Fibroblast of villous mesenchyme (primary cell): ENCODE data around the gene DPCD. TPM values are rescaled to one million over a fixed set of nuclear protein-coding genes. Genes with fewer than 3 reads are reported as not detected.

ENCODE experiments used
- DNase-seq: peaks from one replicate; pipeline ENCODE4 v3.0.0-alpha.2; 2010; ENCODE audit warnings: low read depth
- H3K4me3 ChIP-seq: 2 replicates; pipeline ENCODE4 v1.5.1; 2011; ENCODE audit warnings: low read depth, mild to moderate bottlenecking, low read length
- total RNA-seq: library from RNA; depleted of rRNA; stranded (reverse); fragments of >200 nt; gene quantifications from 2 replicates; pipeline ENCODE4 v1.2.3, GENCODE V29; 2012
- TF ChIP-seq, protein P1 (sequence below): IDR thresholded peaks from 2 replicates; pipeline ENCODE4 v1.5.1; 2012; ENCODE audit warnings: low read depth, mild to moderate bottlenecking, low read length; ENCODE audit not compliant: insufficient read depth

DPCD gene
- total RNA-seq, 1 donor: 34.1 TPM

DNA sequence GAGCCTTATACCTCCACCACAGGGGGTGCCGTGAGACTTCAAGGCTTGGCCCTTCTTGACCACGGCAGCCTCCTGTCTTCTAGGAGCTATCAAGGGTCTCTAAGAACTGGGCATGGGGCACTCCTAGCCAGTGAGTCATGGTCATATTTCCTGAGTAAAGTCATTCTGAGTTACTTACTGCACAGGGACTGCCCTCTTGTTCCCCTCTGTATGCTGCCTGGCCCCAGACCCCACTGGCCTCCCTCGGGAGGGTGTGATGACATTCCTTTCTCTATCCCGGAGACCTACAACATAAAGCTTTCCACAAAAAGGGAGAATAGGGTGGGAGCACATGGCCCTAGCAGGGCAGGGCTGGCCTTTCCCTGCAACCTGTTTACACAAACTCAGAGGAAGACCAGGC, 21.4 kb downstream of the DPCD start:
- no peak overlapping the region for H3K4me3 ChIP-seq
- TF ChIP-seq, protein P1, sequence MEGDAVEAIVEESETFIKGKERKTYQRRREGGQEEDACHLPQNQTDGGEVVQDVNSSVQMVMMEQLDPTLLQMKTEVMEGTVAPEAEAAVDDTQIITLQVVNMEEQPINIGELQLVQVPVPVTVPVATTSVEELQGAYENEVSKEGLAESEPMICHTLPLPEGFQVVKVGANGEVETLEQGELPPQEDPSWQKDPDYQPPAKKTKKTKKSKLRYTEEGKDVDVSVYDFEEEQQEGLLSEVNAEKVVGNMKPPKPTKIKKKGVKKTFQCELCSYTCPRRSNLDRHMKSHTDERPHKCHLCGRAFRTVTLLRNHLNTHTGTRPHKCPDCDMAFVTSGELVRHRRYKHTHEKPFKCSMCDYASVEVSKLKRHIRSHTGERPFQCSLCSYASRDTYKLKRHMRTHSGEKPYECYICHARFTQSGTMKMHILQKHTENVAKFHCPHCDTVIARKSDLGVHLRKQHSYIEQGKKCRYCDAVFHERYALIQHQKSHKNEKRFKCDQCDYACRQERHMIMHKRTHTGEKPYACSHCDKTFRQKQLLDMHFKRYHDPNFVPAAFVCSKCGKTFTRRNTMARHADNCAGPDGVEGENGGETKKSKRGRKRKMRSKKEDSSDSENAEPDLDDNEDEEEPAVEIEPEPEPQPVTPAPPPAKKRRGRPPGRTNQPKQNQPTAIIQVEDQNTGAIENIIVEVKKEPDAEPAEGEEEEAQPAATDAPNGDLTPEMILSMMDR: no peak
- peak; percentile 1 for DNase-seq

- DNase-seq: peak; percentile 13
- no peak overlapping the region for H3K4me3 ChIP-seq
- TF ChIP-seq, protein P1: no peak
Observed at GRCh38 chr10:101611096-101611905, 23.2 kb downstream of the DPCD start.

- no peak for DNase-seq
- no peak overlapping the region for H3K4me3 ChIP-seq
- TF ChIP-seq, protein P1: no peak
Observed at GRCh38 chr10:101612086-101612485, 24.0 kb downstream of the DPCD start.

GRCh38 chr10:101612872-101613271, 24.8 kb downstream of the DPCD start:
- H3K4me3 ChIP-seq: no peak overlapping the region
- TF ChIP-seq, protein P1: no peak
- DNase-seq: no peak

DNA sequence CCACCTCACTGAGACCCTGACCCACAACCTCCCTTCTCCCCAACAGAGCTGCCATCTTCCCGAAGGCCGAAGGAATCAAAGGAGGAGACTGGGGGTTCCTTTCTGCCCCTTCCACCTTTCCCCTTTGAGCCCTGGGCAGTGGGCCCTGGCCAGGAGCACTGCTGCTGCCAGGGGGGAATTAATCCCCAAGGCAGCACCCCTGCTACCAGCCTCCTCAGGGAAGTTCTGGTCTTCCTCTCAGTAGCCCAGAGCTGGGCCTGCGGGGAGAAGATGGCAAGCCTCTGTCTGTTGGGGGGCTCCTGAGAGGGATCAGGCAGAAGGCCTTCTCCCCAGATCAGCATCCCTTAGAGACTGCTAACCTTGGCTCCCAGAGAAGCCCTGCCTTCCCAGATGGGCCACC, 25.5 kb downstream of the DPCD start:
- TF ChIP-seq, protein P1: no peak
- no peak for DNase-seq
- H3K4me3 ChIP-seq: no peak overlapping the region

- TF ChIP-seq, protein P1: no peak
- H3K4me3 ChIP-seq: no peak overlapping the region
- no peak for DNase-seq
Observed at GRCh38 chr10:101614663-101615524, 26.8 kb downstream of the DPCD start.
